ENCODE results near the gene PLEKHA3.
"Not testable (repeated sequence)": the region's sequence is repeated elsewhere in the genome, so short reads cannot be mapped to it uniquely, and the experiment has no call there.

Gene PLEKHA3

DNA sequence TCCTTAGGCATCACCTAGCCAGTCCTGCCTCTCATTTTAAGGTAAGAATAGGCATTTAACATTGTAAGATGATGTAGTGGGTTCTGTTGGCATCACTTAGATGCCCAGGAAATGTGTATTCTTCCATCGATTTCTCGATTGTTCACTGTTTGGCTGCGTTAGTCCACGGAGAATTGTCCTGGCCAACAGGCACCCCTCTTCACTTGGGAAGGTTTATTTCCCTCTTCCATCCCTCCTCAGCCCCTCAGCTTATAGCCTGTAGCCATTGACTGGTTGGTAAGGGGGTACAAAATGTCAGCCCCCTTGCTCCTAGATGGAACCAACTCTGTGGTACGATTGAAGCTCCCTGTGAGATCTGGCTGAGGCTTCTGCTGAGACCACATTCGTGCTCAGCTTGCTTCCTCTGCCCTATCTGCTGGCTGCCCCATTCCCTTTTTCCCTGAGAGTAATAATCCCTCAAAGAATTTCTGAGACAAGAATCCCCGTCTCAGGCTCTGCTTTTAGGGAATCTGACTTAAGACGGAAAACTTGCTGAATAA lies 43.4 kb downstream of the PLEKHA3 start:
- no peak for TF ChIP-seq ZFX (IDR thresholded peaks at IDR 0.05)
- TF ChIP-seq, protein P1, sequence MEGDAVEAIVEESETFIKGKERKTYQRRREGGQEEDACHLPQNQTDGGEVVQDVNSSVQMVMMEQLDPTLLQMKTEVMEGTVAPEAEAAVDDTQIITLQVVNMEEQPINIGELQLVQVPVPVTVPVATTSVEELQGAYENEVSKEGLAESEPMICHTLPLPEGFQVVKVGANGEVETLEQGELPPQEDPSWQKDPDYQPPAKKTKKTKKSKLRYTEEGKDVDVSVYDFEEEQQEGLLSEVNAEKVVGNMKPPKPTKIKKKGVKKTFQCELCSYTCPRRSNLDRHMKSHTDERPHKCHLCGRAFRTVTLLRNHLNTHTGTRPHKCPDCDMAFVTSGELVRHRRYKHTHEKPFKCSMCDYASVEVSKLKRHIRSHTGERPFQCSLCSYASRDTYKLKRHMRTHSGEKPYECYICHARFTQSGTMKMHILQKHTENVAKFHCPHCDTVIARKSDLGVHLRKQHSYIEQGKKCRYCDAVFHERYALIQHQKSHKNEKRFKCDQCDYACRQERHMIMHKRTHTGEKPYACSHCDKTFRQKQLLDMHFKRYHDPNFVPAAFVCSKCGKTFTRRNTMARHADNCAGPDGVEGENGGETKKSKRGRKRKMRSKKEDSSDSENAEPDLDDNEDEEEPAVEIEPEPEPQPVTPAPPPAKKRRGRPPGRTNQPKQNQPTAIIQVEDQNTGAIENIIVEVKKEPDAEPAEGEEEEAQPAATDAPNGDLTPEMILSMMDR (conservative IDR thresholded peaks at IDR 0.05): no peak
- peak overlapping the region; percentile 76 for H3K27ac ChIP-seq

DNA sequence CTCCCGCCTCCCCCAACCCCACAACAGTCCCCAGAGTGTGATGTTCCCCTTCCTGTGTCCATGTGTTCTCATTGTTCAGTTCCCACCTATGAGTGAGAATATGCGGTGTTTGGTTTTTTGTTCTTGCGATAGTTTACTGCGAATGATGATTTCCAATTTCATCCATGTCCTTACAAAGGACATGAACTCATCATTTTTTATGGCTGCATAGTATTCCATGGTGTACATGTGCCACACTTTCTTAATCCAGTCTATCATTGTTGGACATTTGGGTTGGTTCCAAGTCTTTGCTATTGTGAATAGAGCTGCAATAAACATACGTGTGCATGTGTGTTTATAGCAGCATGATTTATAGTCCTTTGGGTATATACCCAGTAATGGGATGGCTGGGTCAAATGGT lies 44.8 kb downstream of the PLEKHA3 start:
- not testable (repeated sequence) for H3K27ac ChIP-seq

DNA sequence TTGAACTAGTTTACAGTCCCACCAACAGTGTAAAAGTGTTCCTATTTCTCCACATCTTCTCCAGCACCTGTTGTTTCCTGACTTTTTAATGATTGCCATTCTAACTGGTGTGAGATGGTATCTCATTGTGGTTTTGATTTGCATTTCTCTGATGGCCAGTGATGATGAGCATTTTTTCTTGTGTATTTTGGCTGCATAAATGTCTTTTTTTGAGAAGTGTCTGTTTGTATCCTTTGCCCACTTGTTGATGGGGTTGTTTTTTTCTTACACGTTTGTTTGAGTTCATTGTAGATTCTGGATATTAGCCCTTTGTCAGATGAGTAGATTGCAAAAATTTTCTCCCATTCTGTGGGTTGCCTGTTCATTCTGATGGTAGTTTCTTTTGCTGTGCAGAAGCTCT lies 45.2 kb downstream of the PLEKHA3 start:
- not testable (repeated sequence) for H3K27ac ChIP-seq

DNA sequence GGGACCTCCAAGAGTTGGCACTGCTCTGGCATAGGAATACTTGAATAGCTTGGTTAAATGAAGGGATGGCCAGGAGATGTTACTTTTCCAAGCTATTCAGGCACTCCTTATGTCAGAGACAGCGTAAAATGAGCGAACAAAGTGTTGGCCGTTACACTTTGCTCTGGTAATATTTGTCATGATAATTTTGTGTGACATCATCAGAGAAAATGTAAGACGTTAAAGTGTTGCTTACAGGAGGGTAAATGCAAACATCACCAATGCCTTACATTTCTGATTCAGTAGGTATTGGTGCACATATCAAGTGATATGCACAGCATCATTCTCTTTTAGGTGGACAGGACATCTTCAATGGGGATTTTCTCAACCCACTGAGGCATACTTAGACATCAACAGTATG lies 46.0 kb downstream of the PLEKHA3 start:
- no peak overlapping the region for H3K27ac ChIP-seq
- TF ChIP-seq ZFX (IDR thresholded peaks at IDR 0.05): no peak
- TF ChIP-seq, protein P1 (conservative IDR thresholded peaks at IDR 0.05): no peak

DNA sequence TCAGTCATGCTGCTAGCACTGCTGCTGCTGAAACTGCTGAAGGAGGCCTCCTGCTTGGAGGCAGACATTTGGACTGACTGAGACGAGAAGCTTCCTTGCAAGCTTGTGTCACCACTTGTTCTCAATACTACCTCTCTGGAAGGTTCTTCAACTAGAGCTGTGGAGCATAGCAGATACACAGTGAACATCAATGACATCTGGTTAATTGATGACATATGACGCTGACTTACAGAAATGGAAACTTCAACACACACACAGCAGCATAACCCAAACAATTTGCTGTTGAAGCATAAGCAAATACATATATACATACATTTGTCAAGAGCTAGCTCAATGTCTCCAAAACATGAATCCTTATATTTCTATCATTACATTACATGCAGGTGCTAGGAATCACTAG lies 47.3 kb downstream of the PLEKHA3 start:
- TF ChIP-seq, protein P1 (conservative IDR thresholded peaks at IDR 0.05): no peak
- no peak for TF ChIP-seq ZFX (IDR thresholded peaks at IDR 0.05)
- H3K27ac ChIP-seq: no peak overlapping the region

DNA sequence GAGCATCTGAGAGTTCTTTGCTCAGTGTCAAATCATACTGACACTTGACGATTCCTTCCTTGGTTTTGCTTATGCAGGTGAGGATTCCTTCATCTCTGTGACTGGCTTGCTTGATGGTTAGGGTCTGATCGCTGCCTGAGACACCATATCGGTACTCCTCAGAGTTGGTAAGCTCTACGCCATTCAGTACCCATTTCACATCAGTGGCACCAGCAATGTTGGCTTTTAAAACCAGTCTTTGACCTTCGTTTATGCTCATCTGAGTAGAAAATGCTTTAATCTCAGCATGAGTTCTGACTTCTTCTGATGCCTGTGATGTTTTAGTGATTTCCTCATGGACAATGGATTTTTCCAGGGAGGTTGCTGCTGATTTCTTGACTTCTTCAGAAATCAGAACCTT lies 48.4 kb downstream of the PLEKHA3 start:
- TF ChIP-seq ZFX (IDR thresholded peaks at IDR 0.05): no peak
- TF ChIP-seq, protein P1 (conservative IDR thresholded peaks at IDR 0.05): no peak
- no peak overlapping the region for H3K27ac ChIP-seq

DNA sequence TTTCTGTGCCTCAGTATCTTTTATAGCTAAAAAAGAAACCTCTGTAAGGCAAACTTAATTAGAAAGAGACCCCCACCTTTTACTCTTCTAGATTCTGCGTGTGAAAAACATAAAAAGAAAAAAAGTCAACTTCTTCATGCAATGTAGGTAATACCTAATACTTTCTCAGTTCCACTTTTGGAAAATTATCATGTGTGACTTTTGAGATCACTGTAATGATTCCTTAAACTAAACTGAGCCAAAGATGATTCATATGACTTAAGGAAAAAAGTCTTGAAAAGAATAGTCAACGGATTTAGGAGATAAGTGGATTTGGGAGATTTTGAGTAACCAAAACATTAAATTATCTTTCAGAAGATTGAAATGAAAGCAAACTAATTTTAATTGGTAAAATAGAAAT lies 48.9 kb downstream of the PLEKHA3 start:
- no peak overlapping the region for H3K27ac ChIP-seq
- TF ChIP-seq ZFX (IDR thresholded peaks at IDR 0.05): no peak
- TF ChIP-seq, protein P1 (conservative IDR thresholded peaks at IDR 0.05): no peak

DNA sequence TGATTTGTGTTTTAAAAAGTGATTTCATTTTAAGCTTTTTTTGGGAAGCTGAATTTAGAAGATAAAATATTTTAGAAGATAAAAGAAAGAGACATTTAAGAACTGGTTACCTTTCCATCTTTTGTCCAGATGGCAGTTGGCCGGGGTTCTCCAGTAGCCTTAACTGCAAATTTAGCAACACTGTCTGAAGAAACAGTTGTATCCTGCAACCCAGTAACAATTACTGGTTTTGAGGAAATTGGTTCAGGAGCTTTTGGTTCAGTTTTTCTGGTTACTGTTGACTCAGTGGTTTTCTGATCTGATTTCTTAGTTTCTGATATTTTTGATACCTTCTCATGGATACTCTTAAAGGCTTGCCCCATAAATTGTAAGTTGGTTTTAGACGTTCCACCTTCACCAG lies 49.9 kb downstream of the PLEKHA3 start:
- TF ChIP-seq, protein P1 (conservative IDR thresholded peaks at IDR 0.05): no peak
- no peak for TF ChIP-seq ZFX (IDR thresholded peaks at IDR 0.05)
- no peak overlapping the region for H3K27ac ChIP-seq

Data from C4-2B (cell line).